ENCODE measurements around the gene DNMT3L.

The DNMT3L gene

DNA sequence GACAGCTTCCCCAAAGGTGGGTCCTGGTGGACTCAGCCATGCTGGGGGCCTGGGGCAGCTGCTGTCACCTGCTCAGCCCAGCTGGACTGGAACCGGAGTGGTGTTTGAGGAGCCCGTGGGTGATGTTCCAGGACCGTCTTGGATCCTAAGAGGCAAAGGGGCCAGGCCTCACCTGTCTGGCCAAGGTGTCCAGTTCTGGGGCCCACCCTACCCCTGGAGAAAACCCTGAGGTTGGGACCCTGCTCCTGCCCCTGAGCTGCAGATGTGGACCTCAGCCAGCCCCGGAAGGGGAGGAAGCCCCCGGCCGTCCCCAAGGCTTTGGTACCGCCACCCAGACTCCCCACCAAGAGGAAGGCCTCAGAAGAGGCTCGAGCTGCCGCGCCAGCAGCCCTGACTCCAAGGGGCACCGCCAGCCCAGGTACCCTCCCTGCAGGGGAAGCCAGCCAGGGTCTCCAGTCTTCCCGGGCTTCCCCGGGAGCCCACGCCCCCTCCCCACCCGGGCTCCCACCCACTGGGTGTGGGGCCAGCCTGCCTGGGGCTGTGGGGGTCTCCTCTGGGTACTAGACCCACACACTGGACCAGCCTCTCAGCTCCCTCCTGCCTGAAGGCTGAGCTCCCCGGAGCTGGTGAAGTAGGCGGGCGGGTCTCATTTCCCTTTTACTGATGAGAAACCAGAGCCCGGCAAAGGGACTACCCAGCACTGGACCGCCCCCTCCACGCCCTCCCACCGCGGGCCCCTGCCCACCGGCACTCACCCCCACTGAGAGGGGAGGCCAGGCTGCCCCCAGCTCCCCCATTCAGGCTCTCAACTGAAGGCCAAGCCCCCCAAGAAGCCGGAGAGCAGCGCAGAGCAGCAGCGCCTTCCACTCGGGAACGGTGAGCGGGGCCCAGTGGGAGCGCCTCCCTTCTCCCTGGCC lies 25.3 kb upstream of the DNMT3L start:
- H3F3A ChIP-seq (ENCODE audit: insufficient read depth, low read length): no peaks in the 10 kb centered on the region
- no peak overlapping the region for H3K9ac ChIP-seq (ENCODE audit: low read length)
- H3K4me2 ChIP-seq (ENCODE audit: low read length): no peak overlapping the region
- H3K4me3 ChIP-seq (ENCODE audit: low read depth, low read length, poor library complexity, severe bottlenecking): no peak overlapping the region
- H4K20me1 ChIP-seq (ENCODE audit: insufficient read depth, low read length): no peaks in the 10 kb centered on the region
- H3K79me2 ChIP-seq (ENCODE audit: insufficient read depth, low read length): no peaks in the 10 kb centered on the region
- no peak for TF ChIP-seq EZH2 (IDR thresholded peaks at IDR 0.05; ENCODE audit: borderline replicate concordance, low read length)
- TF ChIP-seq, protein P1, sequence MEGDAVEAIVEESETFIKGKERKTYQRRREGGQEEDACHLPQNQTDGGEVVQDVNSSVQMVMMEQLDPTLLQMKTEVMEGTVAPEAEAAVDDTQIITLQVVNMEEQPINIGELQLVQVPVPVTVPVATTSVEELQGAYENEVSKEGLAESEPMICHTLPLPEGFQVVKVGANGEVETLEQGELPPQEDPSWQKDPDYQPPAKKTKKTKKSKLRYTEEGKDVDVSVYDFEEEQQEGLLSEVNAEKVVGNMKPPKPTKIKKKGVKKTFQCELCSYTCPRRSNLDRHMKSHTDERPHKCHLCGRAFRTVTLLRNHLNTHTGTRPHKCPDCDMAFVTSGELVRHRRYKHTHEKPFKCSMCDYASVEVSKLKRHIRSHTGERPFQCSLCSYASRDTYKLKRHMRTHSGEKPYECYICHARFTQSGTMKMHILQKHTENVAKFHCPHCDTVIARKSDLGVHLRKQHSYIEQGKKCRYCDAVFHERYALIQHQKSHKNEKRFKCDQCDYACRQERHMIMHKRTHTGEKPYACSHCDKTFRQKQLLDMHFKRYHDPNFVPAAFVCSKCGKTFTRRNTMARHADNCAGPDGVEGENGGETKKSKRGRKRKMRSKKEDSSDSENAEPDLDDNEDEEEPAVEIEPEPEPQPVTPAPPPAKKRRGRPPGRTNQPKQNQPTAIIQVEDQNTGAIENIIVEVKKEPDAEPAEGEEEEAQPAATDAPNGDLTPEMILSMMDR (IDR thresholded peaks at IDR 0.05; ENCODE audit: low read length): no peak
- H3K27ac ChIP-seq (ENCODE audit: low read depth, low read length, poor library complexity, severe bottlenecking): no peak overlapping the region
- H3K36me3 ChIP-seq (ENCODE audit: insufficient read depth, low read length): no peaks in the 10 kb centered on the region
- no peaks in the 10 kb centered on the region for H3K9me3 ChIP-seq (ENCODE audit: low read length)
- H3K27me3 ChIP-seq (ENCODE audit: insufficient read depth, low read length): peaks cover 9% of the 10 kb centered on the region; the same call in 1 of the 2 replicates
- H2AFZ ChIP-seq (ENCODE audit: low read length): no peak overlapping the region
- no peaks in the 10 kb centered on the region for H3K9me2 ChIP-seq (ENCODE audit: low read depth, low read length)
- H3K4me1 ChIP-seq (ENCODE audit: insufficient read depth, low read length, severe bottlenecking): no peaks in the 10 kb centered on the region

DNA sequence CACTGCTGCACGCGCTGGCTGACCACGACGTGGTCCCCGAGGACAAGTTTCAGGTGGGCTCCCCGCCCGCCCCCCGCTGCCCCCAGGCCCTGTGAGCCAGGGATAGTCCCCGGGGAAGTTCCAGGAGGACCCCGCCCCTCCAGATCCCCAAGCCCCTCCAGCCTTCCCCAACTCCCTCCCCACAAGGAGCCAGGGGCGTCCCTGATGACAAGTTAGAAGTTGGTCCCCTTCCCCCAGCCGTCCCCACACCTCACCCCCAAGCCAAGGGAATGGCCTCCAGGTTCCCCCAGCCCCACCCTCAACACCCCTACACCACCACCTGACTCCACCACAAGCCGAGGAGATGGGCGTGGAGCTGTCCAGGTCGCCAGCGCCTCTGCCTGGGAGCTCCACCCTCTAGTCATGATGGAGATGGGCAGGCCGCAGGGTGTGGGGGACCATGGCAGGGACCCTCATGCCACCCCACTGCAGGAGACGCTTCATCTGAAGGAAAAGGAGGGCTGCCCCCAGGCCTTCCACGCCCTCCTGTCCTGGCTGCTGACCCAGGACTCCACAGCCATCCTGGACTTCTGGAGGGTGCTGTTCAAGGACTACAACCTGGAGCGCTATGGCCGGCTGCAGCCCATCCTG lies 24.5 kb upstream of the DNMT3L start:
- no peaks in the 10 kb centered on the region for H3K9me2 ChIP-seq (ENCODE audit: low read depth, low read length)
- no peak overlapping the region for H3K27ac ChIP-seq (ENCODE audit: low read depth, low read length, poor library complexity, severe bottlenecking)
- H3K27me3 ChIP-seq (ENCODE audit: insufficient read depth, low read length): peaks cover 9% of the 10 kb centered on the region; the same call in 1 of the 2 replicates
- H3F3A ChIP-seq (ENCODE audit: insufficient read depth, low read length): no peaks in the 10 kb centered on the region
- no peak overlapping the region for H3K4me3 ChIP-seq (ENCODE audit: low read depth, low read length, poor library complexity, severe bottlenecking)
- no peak for TF ChIP-seq EZH2 (IDR thresholded peaks at IDR 0.05; ENCODE audit: borderline replicate concordance, low read length)
- TF ChIP-seq, protein P1 (IDR thresholded peaks at IDR 0.05; ENCODE audit: low read length): no peak
- no peak overlapping the region for H2AFZ ChIP-seq (ENCODE audit: low read length)
- H3K9ac ChIP-seq (ENCODE audit: low read length): no peak overlapping the region
- H3K79me2 ChIP-seq (ENCODE audit: insufficient read depth, low read length): no peaks in the 10 kb centered on the region
- H3K4me1 ChIP-seq (ENCODE audit: insufficient read depth, low read length, severe bottlenecking): no peaks in the 10 kb centered on the region
- H3K4me2 ChIP-seq (ENCODE audit: low read length): no peak overlapping the region
- no peaks in the 10 kb centered on the region for H3K36me3 ChIP-seq (ENCODE audit: insufficient read depth, low read length)
- no peaks in the 10 kb centered on the region for H3K9me3 ChIP-seq (ENCODE audit: low read length)
- no peaks in the 10 kb centered on the region for H4K20me1 ChIP-seq (ENCODE audit: insufficient read depth, low read length)

DNA sequence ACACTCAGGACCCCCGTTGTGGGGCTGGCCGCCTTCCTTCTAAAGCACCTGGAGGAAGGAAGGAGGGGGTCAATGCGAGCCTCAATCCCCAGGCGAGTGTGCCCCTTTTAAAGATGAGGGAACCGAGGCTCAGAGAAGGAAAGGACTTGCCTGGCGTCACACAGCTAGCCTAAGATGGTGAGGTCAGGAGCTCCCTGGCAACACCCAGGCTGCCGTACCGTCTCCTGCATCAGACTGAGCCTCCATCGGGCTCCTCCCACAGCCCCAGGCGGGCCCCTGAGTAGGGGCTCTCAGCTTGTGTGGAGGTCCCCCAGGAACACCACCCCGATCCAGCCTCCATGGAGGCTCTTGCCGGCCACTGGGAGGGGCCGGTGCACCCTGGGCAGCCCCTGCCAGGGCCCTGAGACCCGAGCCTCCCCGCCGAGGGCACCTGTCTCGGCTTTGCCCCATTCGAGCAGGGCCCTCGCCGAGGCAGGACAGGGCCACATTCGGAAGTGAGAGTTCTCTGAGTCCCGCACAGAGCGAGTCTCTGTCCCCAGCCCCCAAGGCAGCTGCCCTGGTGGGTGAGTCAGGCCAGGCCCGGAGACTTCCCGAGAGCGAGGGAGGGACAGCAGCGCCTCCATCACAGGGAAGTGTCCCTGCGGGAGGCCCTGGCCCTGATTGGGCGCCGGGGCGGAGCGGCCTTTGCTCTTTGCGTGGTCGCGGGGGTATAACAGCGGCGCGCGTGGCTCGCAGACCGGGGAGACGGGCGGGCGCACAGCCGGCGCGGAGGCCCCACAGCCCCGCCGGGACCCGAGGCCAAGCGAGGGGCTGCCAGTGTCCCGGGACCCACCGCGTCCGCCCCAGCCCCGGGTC lies 23.7 kb upstream of the DNMT3L start, which contains the start of gene AIRE:
AIRE (plus strand) TSS at position 739 of the 855 bp plus-strand sequence. CDS start 131 bp downstream, outside the sequence.
- no peak within 1 kb of the TSS for H3K4me2 ChIP-seq (ENCODE audit: low read length)
- H3F3A ChIP-seq (ENCODE audit: insufficient read depth, low read length): no peaks in the 10 kb centered on the region
- no peak within 1 kb of the TSS for H2AFZ ChIP-seq (ENCODE audit: low read length)
- no peaks in the 10 kb centered on the region for H3K9me3 ChIP-seq (ENCODE audit: low read length)
- no peaks in the 10 kb centered on the region for H4K20me1 ChIP-seq (ENCODE audit: insufficient read depth, low read length)
- no peaks in the 10 kb centered on the region for H3K36me3 ChIP-seq (ENCODE audit: insufficient read depth, low read length)
- no peak within 1 kb of the TSS for H3K9ac ChIP-seq (ENCODE audit: low read length)
- H3K4me1 ChIP-seq (ENCODE audit: insufficient read depth, low read length, severe bottlenecking): no peaks in the 10 kb centered on the region
- no peak within 1 kb of the TSS for H3K4me3 ChIP-seq (ENCODE audit: low read depth, low read length, poor library complexity, severe bottlenecking)
- no peak for TF ChIP-seq EZH2 (IDR thresholded peaks at IDR 0.05; ENCODE audit: borderline replicate concordance, low read length)
- TF ChIP-seq, protein P1 (IDR thresholded peaks at IDR 0.05; ENCODE audit: low read length): no peak
- no peak within 1 kb of the TSS for H3K27ac ChIP-seq (ENCODE audit: low read depth, low read length, poor library complexity, severe bottlenecking)
- no peaks in the 10 kb centered on the region for H3K9me2 ChIP-seq (ENCODE audit: low read depth, low read length)
- H3K27me3 ChIP-seq (ENCODE audit: insufficient read depth, low read length): peaks cover 9% of the 10 kb centered on the region; the same call in 1 of the 2 replicates
- no peaks in the 10 kb centered on the region for H3K79me2 ChIP-seq (ENCODE audit: insufficient read depth, low read length)

Measured in OCI-LY1 (cell line).